NCI-H1694 treated with DMSO at 0.1 percent for 48 hours (cell line): ENCODE measurements around the gene PEX19.

Source experiments
- DNase-seq: peaks from one replicate; lab custom pipeline; 2025; lab: John Stamatoyannopoulos, UW

The PEX19 gene

GRCh38 chr1:160238408-160238807, 46.5 kb downstream of the PEX19 start:
- DNase-seq = no peak

DNA sequence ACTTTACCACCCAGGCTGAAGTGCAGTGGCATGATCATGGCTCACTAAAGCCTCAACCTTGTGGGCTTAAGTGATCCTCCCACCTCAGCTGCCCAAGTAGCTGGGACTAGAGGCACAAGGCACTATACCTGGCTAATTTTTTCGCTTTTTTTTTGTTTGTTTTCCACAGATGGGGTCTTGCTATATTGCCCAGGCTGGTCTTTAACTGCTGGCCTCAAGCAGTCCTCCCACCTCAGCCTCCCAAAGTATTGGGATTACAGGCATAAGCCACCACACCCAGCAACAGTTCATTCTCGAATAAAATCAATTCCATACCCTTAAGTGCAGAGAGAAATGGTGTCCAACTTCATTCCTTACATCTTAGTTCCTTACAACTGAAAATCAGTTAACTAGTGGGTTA, 47.4 kb downstream of the PEX19 start:
- DNase-seq = no peak

GRCh38 chr1:160236806-160237205, 48.1 kb downstream of the PEX19 start:
- no peak for DNase-seq

DNA sequence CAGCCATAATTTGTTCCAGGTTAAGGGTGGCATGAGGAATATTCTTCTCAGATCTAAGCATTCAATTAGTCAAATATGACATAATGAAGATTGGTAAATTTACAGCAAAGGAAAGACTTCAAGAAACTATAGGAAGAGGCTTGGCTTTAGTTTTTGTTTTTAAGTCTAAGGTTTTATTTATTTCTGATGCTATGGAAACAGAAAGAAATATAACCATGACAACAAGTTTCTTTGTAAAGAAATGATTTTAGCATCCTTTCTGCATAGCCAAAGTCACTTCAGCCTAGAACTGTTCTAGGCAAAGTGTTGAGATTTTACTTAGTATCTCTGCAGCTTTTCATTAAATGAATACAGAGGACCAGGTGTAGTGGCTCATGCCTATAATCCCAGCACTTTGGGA, 52.0 kb downstream of the PEX19 start:
- DNase-seq = no peak

GRCh38 chr1:160228431-160228830, 56.5 kb downstream of the PEX19 start:
- no peak for DNase-seq

- no peak for DNase-seq
These were observed 57.4 kb downstream of the PEX19 start for GRCh38 chr1:160227561-160227960.

DNA sequence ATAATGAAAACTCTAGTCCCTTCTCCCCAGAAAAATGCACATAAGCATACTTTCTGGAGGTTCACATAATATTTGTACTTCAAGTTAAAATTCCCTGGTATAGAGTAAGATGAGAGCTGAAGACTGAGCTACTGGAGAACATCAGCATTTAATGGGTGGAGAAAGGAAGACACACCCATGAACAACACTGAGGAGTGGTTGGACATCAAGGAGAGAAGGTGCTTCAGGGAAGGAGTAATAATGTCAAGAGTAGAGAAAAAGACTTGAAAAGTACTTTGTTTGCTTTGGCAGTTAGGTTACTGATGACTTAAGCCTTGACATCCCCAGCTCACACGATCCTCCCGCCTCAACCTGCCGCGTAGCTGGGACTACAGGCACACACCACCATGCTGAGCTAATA, 57.9 kb downstream of the PEX19 start:
- DNase-seq = no peak
